Gastroesophageal sphincter (tissue), 3 donors: ENCODE measurements around the gene PATL2.

Experiments
- EP300 ChIP-seq: sonication (generic); formaldehyde crosslinking; IDR thresholded peaks from one replicate; pipeline ENCODE4 v1.6.1; 2017; ENCODE audit warnings: antibody characterized with exemption, mild to moderate bottlenecking
- POLR2A ChIP-seq, 2 donors: fragments of 450-650 bp; IDR thresholded peaks; one replicate each; pipeline ENCODE4 v1.6.1; 2017; ENCODE audit warnings: antibody characterized with exemption in 2 of 2, mild to moderate bottlenecking in 2 of 2, moderate library complexity in 1 of 2
- POLR2AphosphoS5 ChIP-seq: sonication (generic); formaldehyde crosslinking; IDR thresholded peaks from one replicate; pipeline ENCODE4 v1.6.1; 2017; ENCODE audit warnings: antibody characterized with exemption
- TF ChIP-seq, protein P1 (sequence below), 4 experiments: fragments of 200-600 bp in 2 of 4; fragments of 450-650 bp in 2 of 4; sonication (generic) in 1 of 4; IDR thresholded peaks; one replicate each; pipeline ENCODE4 v1.5.1; 2017 to 2019; ENCODE audit warnings: antibody characterized with exemption in 4 of 4, mild to moderate bottlenecking in 2 of 4, moderate library complexity in 2 of 4

DNA sequence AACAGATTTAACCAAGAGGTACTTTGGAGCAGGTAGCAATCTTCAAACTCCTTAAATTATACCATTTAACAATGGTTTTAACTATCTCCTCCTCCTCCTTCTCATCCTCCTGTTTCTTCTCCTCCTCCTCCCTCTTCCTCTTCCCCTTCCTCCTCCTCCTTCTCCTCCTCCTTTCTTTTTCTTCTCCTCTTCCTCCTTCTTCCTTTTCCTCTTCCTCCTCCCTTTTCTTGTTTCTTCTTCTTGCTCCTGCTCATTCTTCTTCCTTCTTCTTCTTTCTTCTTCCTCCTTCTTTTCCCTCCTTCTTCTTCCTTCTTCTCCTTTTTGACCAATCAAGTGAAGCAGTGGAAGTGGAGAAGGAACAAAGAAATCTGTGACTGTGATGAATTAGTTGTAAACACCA, 14.1 kb downstream of the PATL2 start:
- TF ChIP-seq, protein P1, sequence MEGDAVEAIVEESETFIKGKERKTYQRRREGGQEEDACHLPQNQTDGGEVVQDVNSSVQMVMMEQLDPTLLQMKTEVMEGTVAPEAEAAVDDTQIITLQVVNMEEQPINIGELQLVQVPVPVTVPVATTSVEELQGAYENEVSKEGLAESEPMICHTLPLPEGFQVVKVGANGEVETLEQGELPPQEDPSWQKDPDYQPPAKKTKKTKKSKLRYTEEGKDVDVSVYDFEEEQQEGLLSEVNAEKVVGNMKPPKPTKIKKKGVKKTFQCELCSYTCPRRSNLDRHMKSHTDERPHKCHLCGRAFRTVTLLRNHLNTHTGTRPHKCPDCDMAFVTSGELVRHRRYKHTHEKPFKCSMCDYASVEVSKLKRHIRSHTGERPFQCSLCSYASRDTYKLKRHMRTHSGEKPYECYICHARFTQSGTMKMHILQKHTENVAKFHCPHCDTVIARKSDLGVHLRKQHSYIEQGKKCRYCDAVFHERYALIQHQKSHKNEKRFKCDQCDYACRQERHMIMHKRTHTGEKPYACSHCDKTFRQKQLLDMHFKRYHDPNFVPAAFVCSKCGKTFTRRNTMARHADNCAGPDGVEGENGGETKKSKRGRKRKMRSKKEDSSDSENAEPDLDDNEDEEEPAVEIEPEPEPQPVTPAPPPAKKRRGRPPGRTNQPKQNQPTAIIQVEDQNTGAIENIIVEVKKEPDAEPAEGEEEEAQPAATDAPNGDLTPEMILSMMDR (IDR thresholded peaks at IDR 0.05) = no peak
- TF ChIP-seq POLR2AphosphoS5 = no peak
- TF ChIP-seq POLR2A (IDR thresholded peaks at IDR 0.05) = no peak
- no peak for TF ChIP-seq EP300
